GM12878 (cell line): ENCODE measurements around the gene TMEM132D.

ENCODE experiments used
- GABPA ChIP-seq: IDR thresholded peaks from 2 replicates; pipeline ENCODE4 v1.6.1; 2014; ENCODE audit warnings: antibody characterized with exemption, low read depth, mild to moderate bottlenecking, inconsistent platforms
- NFIC ChIP-seq: IDR thresholded peaks from 2 replicates; pipeline ENCODE4 v1.6.1; 2012; ENCODE audit warnings: low read depth, mild to moderate bottlenecking, inconsistent platforms, low read length, moderate library complexity
- NRF1 ChIP-seq: conservative IDR thresholded peaks from 2 replicates; pipeline ENCODE4 v1.6.1; 2011; ENCODE audit warnings: mild to moderate bottlenecking, low read depth, low read length, improper control_type of control experiment
- POLR2A ChIP-seq: IDR thresholded peaks from 2 replicates; pipeline ENCODE4 v1.6.1; 2011; ENCODE audit warnings: low read depth, mild to moderate bottlenecking, low read length
- STAT1 ChIP-seq: fragments of 450-650 bp; conservative IDR thresholded peaks from 2 replicates; pipeline ENCODE4 v1.6.1; 2014; ENCODE audit warnings: antibody characterized with exemption, mild to moderate bottlenecking
- ZNF274 ChIP-seq: IDR thresholded peaks from one replicate; pipeline ENCODE4 v1.8.0; 2011; ENCODE audit not compliant: insufficient read length, insufficient read depth

GRCh38 chr12:129096968-129097367 is 806.9 kb downstream of the TMEM132D start:
- TF ChIP-seq STAT1 (no peak), GABPA (no peak), NFIC (no peak), POLR2A (no peak), ZNF274 (no peak), NRF1 (no peak)
